WERI-Rb-1 (cell line): ENCODE measurements around the gene ART5.

Experiments
- DNase-seq: peaks from one replicate; pipeline ENCODE4 v3.0.0-alpha.2; 2020
- H3K27ac ChIP-seq: fragments of 250-450 bp; sonication (Bioruptor Pico); 2 replicates; pipeline ENCODE4 v1.5.1; 2020; ENCODE audit warnings: mild to moderate bottlenecking, moderate library complexity
- H3K27me3 ChIP-seq: fragments of 250-450 bp; sonication (Bioruptor Pico); 2 replicates; pipeline ENCODE4 v1.5.1; 2021; ENCODE audit warnings: mild to moderate bottlenecking, low read depth, moderate library complexity; ENCODE audit not compliant: insufficient read depth, severe bottlenecking
- H3K36me3 ChIP-seq: fragments of 250-450 bp; sonication (Bioruptor Pico); 2 replicates; pipeline ENCODE4 v1.5.1; 2020; ENCODE audit warnings: mild to moderate bottlenecking, moderate library complexity
- H3K4me3 ChIP-seq: 2 replicates; pipeline ENCODE4 v1.5.1; 2011; ENCODE audit warnings: low read depth, mild to moderate bottlenecking, control low read depth, low read length
- H3K9me3 ChIP-seq: fragments of 250-450 bp; sonication (Bioruptor Pico); 2 replicates; pipeline ENCODE4 v1.5.1; 2021; ENCODE audit warnings: mild to moderate bottlenecking, moderate library complexity; ENCODE audit not compliant: severe bottlenecking
- TF ChIP-seq, protein P1 (sequence below): IDR thresholded peaks from 2 replicates; pipeline ENCODE4 v1.5.1; 2011; ENCODE audit warnings: low read depth, mild to moderate bottlenecking, control low read depth, inconsistent platforms, low read length

ART5 gene, protein sequence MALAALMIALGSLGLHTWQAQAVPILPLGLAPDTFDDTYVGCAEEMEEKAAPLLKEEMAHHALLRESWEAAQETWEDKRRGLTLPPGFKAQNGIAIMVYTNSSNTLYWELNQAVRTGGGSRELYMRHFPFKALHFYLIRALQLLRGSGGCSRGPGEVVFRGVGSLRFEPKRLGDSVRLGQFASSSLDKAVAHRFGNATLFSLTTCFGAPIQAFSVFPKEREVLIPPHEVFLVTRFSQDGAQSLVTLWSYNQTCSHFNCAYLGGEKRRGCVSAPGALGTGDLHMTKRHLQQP

DNA sequence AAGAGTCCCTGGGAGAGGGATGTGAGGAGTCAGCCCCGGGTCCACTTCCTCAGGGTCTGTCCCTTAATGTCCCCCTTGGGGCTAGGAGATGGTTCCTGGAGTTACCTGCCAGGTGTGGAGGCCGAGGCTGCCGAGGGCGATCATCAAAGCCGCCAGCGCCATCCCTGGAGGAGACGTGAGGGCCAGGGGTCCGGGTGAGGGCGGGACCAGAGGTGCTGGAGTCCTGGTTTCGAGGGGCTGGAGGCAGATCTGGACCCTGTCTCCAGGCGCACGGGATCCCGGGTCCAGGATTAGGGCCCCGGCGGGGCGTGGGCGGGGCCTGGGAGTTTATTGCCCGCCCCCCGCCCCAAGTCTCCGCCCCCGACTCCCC is at the start of gene ART5:
TSS of gene ART5 (minus strand) at position 292 of the 370 bp plus-strand sequence. CDS start at position 162, 130 bp downstream.
- no peaks in the 10 kb centered on the region for H3K27me3 ChIP-seq
- no peaks in the 10 kb centered on the region for H3K36me3 ChIP-seq
- TF ChIP-seq, protein P1, sequence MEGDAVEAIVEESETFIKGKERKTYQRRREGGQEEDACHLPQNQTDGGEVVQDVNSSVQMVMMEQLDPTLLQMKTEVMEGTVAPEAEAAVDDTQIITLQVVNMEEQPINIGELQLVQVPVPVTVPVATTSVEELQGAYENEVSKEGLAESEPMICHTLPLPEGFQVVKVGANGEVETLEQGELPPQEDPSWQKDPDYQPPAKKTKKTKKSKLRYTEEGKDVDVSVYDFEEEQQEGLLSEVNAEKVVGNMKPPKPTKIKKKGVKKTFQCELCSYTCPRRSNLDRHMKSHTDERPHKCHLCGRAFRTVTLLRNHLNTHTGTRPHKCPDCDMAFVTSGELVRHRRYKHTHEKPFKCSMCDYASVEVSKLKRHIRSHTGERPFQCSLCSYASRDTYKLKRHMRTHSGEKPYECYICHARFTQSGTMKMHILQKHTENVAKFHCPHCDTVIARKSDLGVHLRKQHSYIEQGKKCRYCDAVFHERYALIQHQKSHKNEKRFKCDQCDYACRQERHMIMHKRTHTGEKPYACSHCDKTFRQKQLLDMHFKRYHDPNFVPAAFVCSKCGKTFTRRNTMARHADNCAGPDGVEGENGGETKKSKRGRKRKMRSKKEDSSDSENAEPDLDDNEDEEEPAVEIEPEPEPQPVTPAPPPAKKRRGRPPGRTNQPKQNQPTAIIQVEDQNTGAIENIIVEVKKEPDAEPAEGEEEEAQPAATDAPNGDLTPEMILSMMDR: no peak
- H3K27ac ChIP-seq: no peak within 1 kb of the TSS
- H3K9me3 ChIP-seq: no peaks in the 10 kb centered on the region
- DNase-seq: no peak
- peak within 1 kb of the TSS; percentile 45 for H3K4me3 ChIP-seq

DNA sequence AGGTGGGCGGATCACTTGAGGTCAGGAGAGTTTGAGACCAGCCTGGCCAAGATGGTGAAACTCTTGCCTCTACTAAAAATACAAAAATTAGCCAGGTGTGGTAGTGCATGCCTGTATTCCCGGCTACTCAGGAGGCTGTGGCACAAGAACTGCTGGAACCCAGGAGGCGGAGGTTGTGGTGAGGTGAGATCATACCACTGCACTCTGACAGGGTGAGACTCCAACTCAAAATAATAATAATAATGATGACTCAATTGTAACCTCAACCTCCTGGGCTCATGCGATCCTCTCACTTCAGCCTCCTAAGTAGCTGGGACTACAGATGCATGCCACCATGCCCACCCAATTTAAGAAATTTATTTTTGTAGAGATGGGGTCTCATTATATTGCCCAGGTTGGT is 45.0 kb upstream of the ART5 start:
- no peak overlapping the region for H3K27ac ChIP-seq
- DNase-seq: no peak
- H3K36me3 ChIP-seq: peaks cover 83% of the 10 kb centered on the region
- TF ChIP-seq, protein P1: no peak
- H3K9me3 ChIP-seq: no peaks in the 10 kb centered on the region
- H3K27me3 ChIP-seq: no peaks in the 10 kb centered on the region
- no peak overlapping the region for H3K4me3 ChIP-seq

DNA sequence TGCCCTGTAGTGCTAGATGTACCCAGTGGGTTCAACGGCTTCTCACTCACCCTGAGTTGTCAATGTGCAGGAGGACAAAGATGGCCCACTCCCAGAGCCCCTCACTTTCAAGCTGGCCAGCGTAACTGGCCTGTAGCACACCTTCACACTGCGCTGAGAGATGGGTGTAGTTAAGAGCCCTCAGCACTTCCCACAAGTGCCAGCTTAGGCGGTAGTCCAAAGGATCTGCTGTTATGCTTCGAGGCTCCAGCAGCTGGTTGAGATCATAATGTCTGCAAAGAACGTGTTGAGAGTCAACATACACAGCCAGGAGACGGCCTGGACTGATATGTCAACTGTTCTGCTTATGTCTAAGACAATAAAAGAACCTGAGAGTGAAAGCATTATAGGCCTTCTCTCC is 44.1 kb upstream of the ART5 start:
- no peak for DNase-seq
- H3K27me3 ChIP-seq: no peaks in the 10 kb centered on the region
- no peak overlapping the region for H3K27ac ChIP-seq
- no peaks in the 10 kb centered on the region for H3K9me3 ChIP-seq
- TF ChIP-seq, protein P1: no peak
- H3K4me3 ChIP-seq: no peak overlapping the region
- peaks cover 84% of the 10 kb centered on the region for H3K36me3 ChIP-seq

DNA sequence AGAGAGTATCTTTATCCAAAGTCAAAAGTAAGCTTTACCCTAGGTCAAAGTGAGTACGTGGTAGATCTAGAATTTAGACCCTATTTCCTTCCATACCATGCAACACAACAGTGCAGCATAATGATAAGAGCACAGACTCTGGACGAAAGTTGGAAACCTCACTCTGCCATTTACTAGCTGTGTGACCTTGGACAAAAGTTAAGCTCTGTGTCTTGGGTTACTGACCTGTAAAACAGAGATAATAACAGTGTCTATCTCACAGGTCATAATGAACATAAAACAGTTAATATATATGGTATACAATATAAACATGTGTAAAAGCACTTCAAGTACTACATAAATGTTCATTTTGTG is 43.0 kb upstream of the ART5 start:
- no peak overlapping the region for H3K27ac ChIP-seq
- H3K36me3 ChIP-seq: peaks cover 87% of the 10 kb centered on the region
- DNase-seq: no peak
- no peaks in the 10 kb centered on the region for H3K27me3 ChIP-seq
- TF ChIP-seq, protein P1: no peak
- no peaks in the 10 kb centered on the region for H3K9me3 ChIP-seq
- H3K4me3 ChIP-seq: no peak overlapping the region

DNA sequence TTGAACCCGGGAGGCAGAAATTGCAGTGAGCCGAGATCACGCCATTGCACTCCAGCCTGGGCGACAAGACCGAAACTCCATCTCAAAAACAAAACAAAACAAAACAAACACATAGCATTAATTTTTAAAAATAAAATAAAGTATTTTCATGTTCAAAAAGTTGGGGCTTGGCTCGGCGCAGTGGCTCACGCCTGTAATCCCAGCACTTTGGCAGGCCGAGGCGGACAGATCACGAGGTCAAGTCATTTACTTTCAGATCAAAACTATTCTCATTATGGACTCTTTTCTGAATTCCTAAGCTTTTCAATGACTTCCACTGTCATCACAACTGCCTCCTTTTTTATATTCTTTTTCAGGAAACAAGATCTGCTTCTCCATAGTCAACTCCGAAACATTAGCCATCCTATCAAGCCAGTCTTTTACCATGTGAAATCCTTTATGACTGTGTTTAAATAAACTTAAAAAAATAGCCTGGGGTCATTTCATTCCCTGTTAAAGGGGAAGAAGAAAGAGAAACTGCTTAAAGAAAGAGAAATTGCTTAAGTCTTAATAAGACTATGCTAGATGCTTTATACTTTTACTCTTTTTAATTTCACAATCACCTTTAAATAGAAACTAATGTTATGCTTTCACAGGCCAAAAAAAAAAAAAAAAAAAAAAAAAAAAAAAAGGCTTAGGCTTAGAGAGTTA is 42.5 kb upstream of the ART5 start:
- H3K36me3 ChIP-seq: peaks cover 89% of the 10 kb centered on the region
- no peaks in the 10 kb centered on the region for H3K9me3 ChIP-seq
- no peak overlapping the region for H3K27ac ChIP-seq
- DNase-seq: no peak
- TF ChIP-seq, protein P1: no peak
- no peaks in the 10 kb centered on the region for H3K27me3 ChIP-seq
- H3K4me3 ChIP-seq: no peak overlapping the region
